Lower lobe of right lung (tissue), 2 donors: ENCODE results near the gene OTOG. TPM values are rescaled to one million over a fixed set of nuclear protein-coding genes. Genes with fewer than 3 reads are reported as not detected.

Experiments
- ATAC-seq, 2 donors: fragments of 200-7000 bp; cut with Tn5 transposase; one replicate each; pipeline ENCODE4 v1.9.1; 2020 to 2022; ENCODE audit warnings: mild to moderate bottlenecking in 2 of 2, moderate library complexity in 2 of 2
- DNase-seq: peaks from one replicate; pipeline ENCODE4 v3.0.0-alpha.2; 2020
- H3K27ac ChIP-seq: fragments of 200-600 bp; one replicate; pipeline ENCODE4 v1.8.0; 2022
- H3K27me3 ChIP-seq: fragments of 200-600 bp; one replicate; pipeline ENCODE4 v1.8.0; 2022; ENCODE audit warnings: low read depth
- H3K36me3 ChIP-seq: fragments of 200-600 bp; one replicate; pipeline ENCODE4 v1.8.0; 2022; ENCODE audit warnings: mild to moderate bottlenecking
- H3K4me1 ChIP-seq: fragments of 200-600 bp; one replicate; pipeline ENCODE4 v1.8.0; 2022
- H3K4me3 ChIP-seq: fragments of 200-600 bp; one replicate; pipeline ENCODE4 v1.8.0; 2022; ENCODE audit warnings: mild to moderate bottlenecking
- H3K9me3 ChIP-seq: fragments of 200-600 bp; one replicate; pipeline ENCODE4 v1.8.0; 2022
- intact Hi-C: fragments of 100-400 bp; cut with DNase I; formaldehyde crosslinking; loops from one replicate; pipeline ENCODE4 v1.11.0; 2022
- total RNA-seq: library from RNA; stranded (reverse); fragmentation: NEBNext Ultra II Directional; extraction: Animal tissue kit (Norgen Biotek cat#: 25700); gene quantifications from one replicate; pipeline ENCODE4 v1.2.1, GENCODE V29; 2021
- TF ChIP-seq, protein P1 (sequence below): fragments of 200-600 bp; IDR thresholded peaks from one replicate; pipeline ENCODE4 v1.8.0; 2022; ENCODE audit warnings: antibody characterized with exemption, mild to moderate bottlenecking
- donor health status: DM: no; HTN: yes; CAD: no; lungs with severe emphysema.

OTOG gene
- total RNA-seq, 1 donor from 2014 or later, result not detected

GRCh38 chr11:17578958-17579357, 31.9 kb downstream of the OTOG start:
- ATAC-seq, result no peak
- TF ChIP-seq, protein P1, sequence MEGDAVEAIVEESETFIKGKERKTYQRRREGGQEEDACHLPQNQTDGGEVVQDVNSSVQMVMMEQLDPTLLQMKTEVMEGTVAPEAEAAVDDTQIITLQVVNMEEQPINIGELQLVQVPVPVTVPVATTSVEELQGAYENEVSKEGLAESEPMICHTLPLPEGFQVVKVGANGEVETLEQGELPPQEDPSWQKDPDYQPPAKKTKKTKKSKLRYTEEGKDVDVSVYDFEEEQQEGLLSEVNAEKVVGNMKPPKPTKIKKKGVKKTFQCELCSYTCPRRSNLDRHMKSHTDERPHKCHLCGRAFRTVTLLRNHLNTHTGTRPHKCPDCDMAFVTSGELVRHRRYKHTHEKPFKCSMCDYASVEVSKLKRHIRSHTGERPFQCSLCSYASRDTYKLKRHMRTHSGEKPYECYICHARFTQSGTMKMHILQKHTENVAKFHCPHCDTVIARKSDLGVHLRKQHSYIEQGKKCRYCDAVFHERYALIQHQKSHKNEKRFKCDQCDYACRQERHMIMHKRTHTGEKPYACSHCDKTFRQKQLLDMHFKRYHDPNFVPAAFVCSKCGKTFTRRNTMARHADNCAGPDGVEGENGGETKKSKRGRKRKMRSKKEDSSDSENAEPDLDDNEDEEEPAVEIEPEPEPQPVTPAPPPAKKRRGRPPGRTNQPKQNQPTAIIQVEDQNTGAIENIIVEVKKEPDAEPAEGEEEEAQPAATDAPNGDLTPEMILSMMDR, result no peak
- no peak for DNase-seq
- Histone ChIP-seq H3K27me3 (no peaks in the 10 kb centered on the region), H3K27ac (no peak overlapping the region), H3K4me1 (no peaks in the 10 kb centered on the region), H3K9me3 (no peaks in the 10 kb centered on the region), H3K4me3 (no peak overlapping the region), H3K36me3 (no peaks in the 10 kb centered on the region)
- intact Hi-C loops, result no loop called here

GRCh38 chr11:17579451-17579850, 32.4 kb downstream of the OTOG start:
- Histone ChIP-seq H3K4me1 (no peaks in the 10 kb centered on the region), H3K36me3 (no peaks in the 10 kb centered on the region), H3K9me3 (no peaks in the 10 kb centered on the region), H3K27ac (no peak overlapping the region), H3K4me3 (no peak overlapping the region), H3K27me3 (no peaks in the 10 kb centered on the region)
- DNase-seq, result no peak
- no peak for ATAC-seq
- intact Hi-C loops, result no loop called here
- TF ChIP-seq, protein P1, result no peak

DNA sequence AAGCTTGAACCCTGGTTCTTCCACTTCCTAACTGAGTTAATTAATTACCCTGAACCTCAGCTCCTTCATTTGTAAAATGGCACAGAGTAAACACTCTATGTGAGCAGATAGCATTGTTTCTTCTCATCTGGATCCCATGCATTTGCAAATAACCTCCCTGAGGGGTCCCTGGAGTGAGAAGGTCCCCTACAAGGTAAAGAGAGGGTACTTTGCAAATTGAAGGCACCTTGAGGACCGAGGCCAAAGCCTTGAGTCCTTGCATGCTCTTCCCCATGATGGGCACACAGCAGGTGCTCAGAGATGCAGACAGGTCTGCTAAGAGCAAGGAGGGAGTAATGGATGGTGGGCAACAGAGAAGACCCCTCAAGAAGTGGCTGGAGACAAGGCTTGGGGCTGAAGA, 33.2 kb downstream of the OTOG start:
- Histone ChIP-seq H3K9me3 (no peaks in the 10 kb centered on the region), H3K27me3 (no peaks in the 10 kb centered on the region), H3K4me1 (no peaks in the 10 kb centered on the region), H3K27ac (no peak overlapping the region), H3K4me3 (no peak overlapping the region), H3K36me3 (no peaks in the 10 kb centered on the region)
- intact Hi-C loops, result no loop called here
- TF ChIP-seq, protein P1, result no peak
- ATAC-seq (no peak), DNase-seq (no peak)

DNA sequence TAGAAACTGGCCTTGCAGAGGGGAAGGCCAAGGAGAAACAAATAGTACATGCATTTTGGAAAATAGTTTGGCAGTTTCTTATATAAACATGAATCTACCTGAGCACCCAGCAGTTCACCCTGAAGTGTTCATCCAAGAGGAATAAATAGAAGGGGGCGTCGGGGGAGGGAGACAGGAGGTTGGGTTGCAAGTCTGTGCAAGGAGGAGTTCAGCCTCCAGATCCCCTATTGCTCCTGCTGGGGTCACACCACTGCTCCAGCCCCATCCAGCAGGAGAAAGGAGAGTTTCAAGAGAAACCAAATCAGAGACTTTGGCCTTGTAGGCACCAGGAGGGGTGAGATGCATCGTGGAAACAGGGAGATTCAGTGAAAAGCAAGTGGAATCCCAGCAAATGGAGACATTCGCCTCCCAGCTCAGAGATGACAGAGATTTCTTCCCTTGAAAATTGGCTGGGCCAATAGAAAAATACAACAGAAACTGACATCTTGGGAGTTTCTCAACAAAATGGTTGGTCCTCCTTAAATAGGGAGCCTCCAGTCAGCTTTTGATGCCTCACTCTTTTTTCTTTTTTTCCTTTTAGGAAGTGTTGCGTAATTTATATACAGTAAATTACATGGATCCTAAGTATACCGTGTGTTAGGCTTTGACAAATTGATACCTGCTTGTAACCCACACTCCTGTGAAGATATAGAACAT, 34.1 kb downstream of the OTOG start:
- no peaks in the 10 kb centered on the region for H3K4me1 ChIP-seq
- ATAC-seq (no peak), DNase-seq (no peak)
- intact Hi-C loops, result no loop called here
- no peaks in the 10 kb centered on the region for H3K36me3 ChIP-seq
- H3K9me3 ChIP-seq, result no peaks in the 10 kb centered on the region
- no peak overlapping the region for H3K27ac ChIP-seq
- TF ChIP-seq, protein P1, result no peak
- H3K27me3 ChIP-seq, result no peaks in the 10 kb centered on the region
- no peak overlapping the region for H3K4me3 ChIP-seq

DNA sequence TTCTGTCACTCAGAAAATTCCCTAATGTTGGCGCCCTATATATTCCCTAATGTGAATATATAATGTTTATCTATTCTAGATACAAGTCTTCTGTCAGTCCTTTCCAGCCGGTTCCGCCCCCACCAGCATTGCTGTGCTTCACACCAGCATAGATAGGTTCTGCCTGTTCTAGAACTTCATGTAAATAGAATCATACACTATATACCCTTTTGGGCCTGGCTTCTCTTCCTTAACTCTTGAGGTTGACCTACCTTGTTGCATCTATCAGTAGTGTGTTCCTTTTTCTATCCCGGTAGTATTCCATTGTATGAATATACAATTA, 34.6 kb downstream of the OTOG start:
- TF ChIP-seq, protein P1, result no peak
- DNase-seq (no peak), ATAC-seq (no peak)
- no peaks in the 10 kb centered on the region for H3K27me3 ChIP-seq
- H3K27ac ChIP-seq, result no peak overlapping the region
- H3K4me1 ChIP-seq, result no peaks in the 10 kb centered on the region
- no peaks in the 10 kb centered on the region for H3K9me3 ChIP-seq
- intact Hi-C loops, result no loop called here
- H3K4me3 ChIP-seq, result no peak overlapping the region
- H3K36me3 ChIP-seq, result no peaks in the 10 kb centered on the region
